ENCODE results near the gene GPR32. TPM values are rescaled to one million over a fixed set of nuclear protein-coding genes. Genes with fewer than 3 reads are reported as not detected.

GPR32 gene
- total RNA-seq, 4 donors from 2014 or later: not detected

- H3K4me3 ChIP-seq (replicated peaks in 1 of 3): no peak overlapping the region
Measured at GRCh38 chr19:50817941-50818858, 47.9 kb downstream of the GPR32 start.

DNA sequence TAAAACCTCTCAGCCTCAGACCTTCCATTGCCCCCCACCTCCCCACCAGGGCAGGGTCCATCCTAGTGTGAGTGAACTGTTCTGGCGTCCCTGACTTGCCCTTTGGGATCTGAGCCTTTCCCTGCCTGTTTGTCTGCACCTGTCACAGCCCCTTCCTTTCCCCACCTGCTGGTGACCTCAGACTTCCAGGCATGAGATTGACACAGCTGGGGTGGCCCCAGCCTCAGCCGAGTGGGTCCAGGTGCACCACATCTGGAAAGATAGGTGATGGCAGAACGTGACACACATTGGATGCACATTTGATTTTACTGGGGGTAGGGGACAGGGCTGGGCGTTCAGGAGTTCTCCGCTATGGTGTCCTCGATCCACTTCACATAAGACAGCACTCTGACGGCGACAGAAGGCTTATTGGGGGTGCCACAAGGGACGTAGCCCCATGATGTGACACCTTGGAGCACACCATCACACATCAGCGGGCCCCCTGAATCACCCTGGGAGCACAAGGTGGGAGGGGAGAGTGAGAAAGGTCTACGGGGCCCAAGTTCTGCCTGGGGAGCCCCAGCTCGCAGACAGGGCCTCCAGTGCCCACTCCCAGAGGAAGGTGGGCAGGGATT is 48.7 kb downstream of the GPR32 start:
- DNase-seq: no peak
- 75 to 82% methylated on average over 10 to 12 of the region's 12 CpGs for WGBS, 2 donors
- Histone ChIP-seq H3K4me3 (replicated peaks in 1 of 3) (no peak overlapping the region), H3K9me3 (no peaks in the 10 kb centered on the region), H3K4me1 (peaks cover 0 to 14% of the 10 kb centered on the region in 2 donors), H3K27ac (no peak overlapping the region), H3K36me3 (no peaks in the 10 kb centered on the region), H3K27me3 (peaks cover 4% of the 10 kb centered on the region)
- intact Hi-C loops (cut with DNase I): no loop called here
- TF ChIP-seq POLR2A (IDR thresholded peaks at IDR 0.05): no peak
- TF ChIP-seq, protein P1, sequence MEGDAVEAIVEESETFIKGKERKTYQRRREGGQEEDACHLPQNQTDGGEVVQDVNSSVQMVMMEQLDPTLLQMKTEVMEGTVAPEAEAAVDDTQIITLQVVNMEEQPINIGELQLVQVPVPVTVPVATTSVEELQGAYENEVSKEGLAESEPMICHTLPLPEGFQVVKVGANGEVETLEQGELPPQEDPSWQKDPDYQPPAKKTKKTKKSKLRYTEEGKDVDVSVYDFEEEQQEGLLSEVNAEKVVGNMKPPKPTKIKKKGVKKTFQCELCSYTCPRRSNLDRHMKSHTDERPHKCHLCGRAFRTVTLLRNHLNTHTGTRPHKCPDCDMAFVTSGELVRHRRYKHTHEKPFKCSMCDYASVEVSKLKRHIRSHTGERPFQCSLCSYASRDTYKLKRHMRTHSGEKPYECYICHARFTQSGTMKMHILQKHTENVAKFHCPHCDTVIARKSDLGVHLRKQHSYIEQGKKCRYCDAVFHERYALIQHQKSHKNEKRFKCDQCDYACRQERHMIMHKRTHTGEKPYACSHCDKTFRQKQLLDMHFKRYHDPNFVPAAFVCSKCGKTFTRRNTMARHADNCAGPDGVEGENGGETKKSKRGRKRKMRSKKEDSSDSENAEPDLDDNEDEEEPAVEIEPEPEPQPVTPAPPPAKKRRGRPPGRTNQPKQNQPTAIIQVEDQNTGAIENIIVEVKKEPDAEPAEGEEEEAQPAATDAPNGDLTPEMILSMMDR (IDR thresholded peaks at IDR 0.05): no peak

More at GRCh38 chr19:50817941-50818858, 47.9 kb downstream of the GPR32 start:
- Histone ChIP-seq H3K27ac (no peak overlapping the region), H3K9me3 (no peaks in the 10 kb centered on the region), H3K4me1 (peaks cover 0 to 14% of the 10 kb centered on the region in 2 donors), H3K36me3 (no peaks in the 10 kb centered on the region), H3K27me3 (peaks cover 4% of the 10 kb centered on the region)
- no peak for TF ChIP-seq POLR2A (IDR thresholded peaks at IDR 0.05)
- TF ChIP-seq, protein P1 (IDR thresholded peaks at IDR 0.05): no peak
- peak; percentile 71 to 73 for DNase-seq
- intact Hi-C loops (cut with DNase I): no loop called here
- 7 to 9% methylated on average over 24 to 45 of the region's 52 CpGs for WGBS, 2 donors

DNA sequence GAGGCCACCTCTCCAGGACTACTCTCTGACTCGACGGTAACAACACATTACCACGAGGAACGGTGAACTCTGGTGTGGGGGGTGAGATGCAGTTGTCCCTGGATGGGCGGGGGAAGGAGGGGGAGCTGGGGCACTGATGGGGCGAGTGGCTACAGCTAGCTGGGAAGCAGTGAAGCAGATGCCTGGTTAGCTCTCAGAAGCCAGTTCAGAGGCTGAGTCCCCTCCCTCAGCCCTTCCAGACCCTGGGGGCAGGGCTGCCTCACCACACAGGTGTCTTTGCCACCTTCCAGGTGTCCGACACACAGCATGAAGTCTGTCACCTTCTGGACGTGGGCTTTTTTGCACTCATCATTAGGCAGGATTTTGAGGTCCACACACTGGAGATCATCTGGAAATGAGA is 49.4 kb downstream of the GPR32 start:
- intact Hi-C loops (cut with DNase I): no loop called here
- no peak for DNase-seq
- Histone ChIP-seq H3K36me3 (no peaks in the 10 kb centered on the region), H3K27me3 (peaks cover 4% of the 10 kb centered on the region), H3K9me3 (no peaks in the 10 kb centered on the region), H3K4me1 (peaks cover 0 to 14% of the 10 kb centered on the region in 2 donors), H3K27ac (no peak overlapping the region), H3K4me3 (replicated peaks in 1 of 3) (no peak overlapping the region)
- no peak for TF ChIP-seq POLR2A (IDR thresholded peaks at IDR 0.05)
- TF ChIP-seq, protein P1 (IDR thresholded peaks at IDR 0.05): no peak
- WGBS, 2 donors: 23 to 29% methylated on average over 8 of the region's 8 CpGs

DNA sequence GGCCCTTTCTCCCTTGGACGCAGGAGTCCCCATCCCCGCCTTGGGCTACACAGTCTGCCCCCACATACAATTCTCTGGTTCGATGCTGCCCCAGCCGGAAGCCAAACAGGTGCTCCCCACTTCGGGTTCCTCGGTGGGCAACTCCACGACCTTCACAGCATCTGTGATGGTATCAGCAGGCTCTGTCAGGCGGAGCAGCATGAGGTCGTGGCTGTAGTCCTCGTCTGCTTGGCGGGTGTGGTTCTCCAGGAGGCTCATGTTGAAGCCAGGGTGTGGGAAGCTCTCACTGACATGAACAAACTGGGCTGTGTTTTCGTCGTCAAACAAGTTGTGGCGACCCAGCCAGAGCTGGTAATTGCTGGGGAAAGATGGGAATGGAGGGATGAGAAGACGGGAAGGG is 49.8 kb downstream of the GPR32 start:
- H3K27me3 ChIP-seq: peaks cover 4% of the 10 kb centered on the region
- WGBS, 2 donors: 11 to 12% methylated on average over 12 to 15 of the region's 15 CpGs
- DNase-seq: no peak

More for the DNA sequence above, 49.8 kb downstream of the GPR32 start:
- H3K36me3 ChIP-seq: no peaks in the 10 kb centered on the region
- intact Hi-C loops (cut with DNase I): no loop called here
- H3K9me3 ChIP-seq: no peaks in the 10 kb centered on the region
- H3K4me1 ChIP-seq: peaks cover 0 to 14% of the 10 kb centered on the region in 2 donors
- TF ChIP-seq, protein P1 (IDR thresholded peaks at IDR 0.05): no peak
- TF ChIP-seq POLR2A (IDR thresholded peaks at IDR 0.05): no peak
- no peak overlapping the region for H3K4me3 ChIP-seq (replicated peaks in 1 of 3)
- no peak overlapping the region for H3K27ac ChIP-seq

Data from thyroid gland (tissue), 4 donors.